K562 (cell line): ENCODE results near the gene TK1. TPM values are rescaled to one million over a fixed set of nuclear protein-coding genes. Genes with fewer than 3 reads are reported as not detected.

Experiments
- FOXA3 ChIP-seq, 2 experiments: fragments of 450-650 bp in 1 of 2; sonication (generic) in 1 of 2; formaldehyde crosslinking; IDR thresholded peaks in 1 of 2; conservative IDR thresholded peaks in 1 of 2; 2 replicates each; pipeline versions ENCODE4 v1.4.0 to v1.8.0; 2020 to 2022; ENCODE audit warnings: mild to moderate bottlenecking in 2 of 2, missing genetic modification reagents in 1 of 2
- MCM3 ChIP-seq: fragments of 450-650 bp; IDR thresholded peaks from 2 replicates; pipeline ENCODE4 v1.6.1; 2016
- MEF2A ChIP-seq: IDR thresholded peaks from 2 replicates; pipeline ENCODE4 v1.6.1; 2011; ENCODE audit warnings: low read depth, mild to moderate bottlenecking, low read length, moderate library complexity; ENCODE audit not compliant: control insufficient read depth
- MYNN ChIP-seq, 2 experiments: sonication (generic); formaldehyde crosslinking in 1 of 2; IDR thresholded peaks; 2 replicates each; pipeline versions ENCODE4 v1.5.0 to v1.6.1; 2016 to 2020; ENCODE audit warnings: antibody characterized with exemption in 1 of 2, missing genetic modification reagents in 1 of 2
- RERE ChIP-seq: sonication (generic); formaldehyde crosslinking; IDR thresholded peaks from 2 replicates; pipeline ENCODE4 v1.8.0; 2023; ENCODE audit warnings: missing genetic modification reagents, mild to moderate bottlenecking, borderline replicate concordance
- SPI1 ChIP-seq: IDR thresholded peaks from 2 replicates; pipeline ENCODE4 v1.6.1; 2011; ENCODE audit warnings: low read depth, low read length, control low read depth, borderline replicate concordance
- ZBTB17 ChIP-seq: fragments of 450-650 bp; formaldehyde crosslinking; IDR thresholded peaks from 2 replicates; pipeline ENCODE4 v1.4.0; 2020; ENCODE audit warnings: mild to moderate bottlenecking
- ZBTB9 ChIP-seq: fragments of 450-650 bp; formaldehyde crosslinking; IDR thresholded peaks from 2 replicates; pipeline ENCODE4 v1.4.0; 2020; ENCODE audit warnings: mild to moderate bottlenecking, moderate library complexity
- ZNF384 ChIP-seq: IDR thresholded peaks from 2 replicates; pipeline ENCODE4 v1.6.1; 2012; ENCODE audit warnings: low read depth, low read length, improper control_type of control experiment
- polyA plus RNA-seq, 8 experiments: library from polyadenylated mRNA; depleted of rRNA in 4 of 8; stranded (reverse) in 5 of 8; unstranded in 3 of 8; fragments of >200 nt; fragmentation: Nextera tagmentation in 2 of 8; fragmentation: Illumina TruSeq in 1 of 8; extraction: Ambion mirVana in 2 of 8; extraction: Trizol in 1 of 8; gene quantifications; 2 replicates each; pipeline versions ENCODE4 v1.2.1 to v1.2.3, GENCODE V29; 2011 to 2014; ENCODE audit warnings: inconsistent platforms in 1 of 8, missing spikeins in 1 of 8
- total RNA-seq, 7 experiments: library from RNA; depleted of rRNA in 6 of 7; stranded (reverse); fragments of >200 nt in 6 of 7; fragmentation: Illumina TruSeq in 2 of 7; extraction: Trizol in 2 of 7; gene quantifications; 2 replicates each; pipeline versions ENCODE4 v1.2.1 to v1.2.3, GENCODE V29; 2011 to 2021; ENCODE audit warnings: low replicate concordance in 1 of 7
- TF ChIP-seq, protein P1 (sequence below), 2 experiments: fragments of 450-650 bp in 1 of 2; IDR thresholded peaks; 2 replicates each; pipeline ENCODE4 v1.6.1; 2011 to 2017; ENCODE audit warnings: low read depth in 2 of 2, antibody characterized with exemption in 1 of 2, borderline replicate concordance in 1 of 2, low read length in 1 of 2, mild to moderate bottlenecking in 1 of 2, mixed read lengths in 1 of 2; ENCODE audit not compliant: control insufficient read depth in 1 of 2
- TF ChIP-seq, protein P2 (sequence below), 2 experiments: IDR thresholded peaks in 1 of 2; conservative IDR thresholded peaks in 1 of 2; 2 replicates each; pipeline ENCODE4 v1.6.1; 2016; ENCODE audit warnings: low read depth in 2 of 2, mild to moderate bottlenecking in 1 of 2, missing compliant biosample characterization in 1 of 2, missing genetic modification characterization in 1 of 2, moderate library complexity in 1 of 2
- TF ChIP-seq, protein P3 (sequence below): sonication (generic); formaldehyde crosslinking; IDR thresholded peaks from 2 replicates; pipeline ENCODE4 v1.8.1; 2022; ENCODE audit warnings: missing genetic modification reagents

Gene TK1
- total and polyA plus RNA-seq, 9 of the 15 experiments (the other 6 are each of a cell fraction or from before 2014, with no cell fraction given): 8.4 to 280 (median 103) TPM

GRCh38 chr17:78174346-78174869, 12.4 kb downstream of the TK1 start (continued):
- no peak for TF ChIP-seq RERE (CRISPR knock-in tag)
- TF ChIP-seq MCM3: no peak
- no peak; the same call in 1 of the 2 replicates for TF ChIP-seq MYNN (IDR thresholded peaks at IDR 0.05)
- no peak for TF ChIP-seq MYNN (CRISPR knock-in tag; IDR thresholded peaks at IDR 0.05)
- no peak for TF ChIP-seq ZBTB17 (CRISPR knock-in tag)
- TF ChIP-seq, protein P1, sequence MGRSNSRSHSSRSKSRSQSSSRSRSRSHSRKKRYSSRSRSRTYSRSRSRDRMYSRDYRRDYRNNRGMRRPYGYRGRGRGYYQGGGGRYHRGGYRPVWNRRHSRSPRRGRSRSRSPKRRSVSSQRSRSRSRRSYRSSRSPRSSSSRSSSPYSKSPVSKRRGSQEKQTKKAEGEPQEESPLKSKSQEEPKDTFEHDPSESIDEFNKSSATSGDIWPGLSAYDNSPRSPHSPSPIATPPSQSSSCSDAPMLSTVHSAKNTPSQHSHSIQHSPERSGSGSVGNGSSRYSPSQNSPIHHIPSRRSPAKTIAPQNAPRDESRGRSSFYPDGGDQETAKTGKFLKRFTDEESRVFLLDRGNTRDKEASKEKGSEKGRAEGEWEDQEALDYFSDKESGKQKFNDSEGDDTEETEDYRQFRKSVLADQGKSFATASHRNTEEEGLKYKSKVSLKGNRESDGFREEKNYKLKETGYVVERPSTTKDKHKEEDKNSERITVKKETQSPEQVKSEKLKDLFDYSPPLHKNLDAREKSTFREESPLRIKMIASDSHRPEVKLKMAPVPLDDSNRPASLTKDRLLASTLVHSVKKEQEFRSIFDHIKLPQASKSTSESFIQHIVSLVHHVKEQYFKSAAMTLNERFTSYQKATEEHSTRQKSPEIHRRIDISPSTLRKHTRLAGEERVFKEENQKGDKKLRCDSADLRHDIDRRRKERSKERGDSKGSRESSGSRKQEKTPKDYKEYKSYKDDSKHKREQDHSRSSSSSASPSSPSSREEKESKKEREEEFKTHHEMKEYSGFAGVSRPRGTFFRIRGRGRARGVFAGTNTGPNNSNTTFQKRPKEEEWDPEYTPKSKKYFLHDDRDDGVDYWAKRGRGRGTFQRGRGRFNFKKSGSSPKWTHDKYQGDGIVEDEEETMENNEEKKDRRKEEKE (IDR thresholded peaks at IDR 0.05; ENCODE audit: borderline replicate concordance in 1 of 2, control insufficient read depth in 1 of 2, low read depth in 2 of 2, low read length in 1 of 2): no peak
- no peak for TF ChIP-seq MEF2A
- no peak for TF ChIP-seq FOXA3 (CRISPR knock-in tag; conservative IDR thresholded peaks at IDR 0.05 in 1 of 2, IDR thresholded peaks at IDR 0.05 in 1 of 2)
- TF ChIP-seq ZNF384: no peak
- no peak for TF ChIP-seq ZBTB9 (CRISPR knock-in tag)
- TF ChIP-seq, protein P2, sequence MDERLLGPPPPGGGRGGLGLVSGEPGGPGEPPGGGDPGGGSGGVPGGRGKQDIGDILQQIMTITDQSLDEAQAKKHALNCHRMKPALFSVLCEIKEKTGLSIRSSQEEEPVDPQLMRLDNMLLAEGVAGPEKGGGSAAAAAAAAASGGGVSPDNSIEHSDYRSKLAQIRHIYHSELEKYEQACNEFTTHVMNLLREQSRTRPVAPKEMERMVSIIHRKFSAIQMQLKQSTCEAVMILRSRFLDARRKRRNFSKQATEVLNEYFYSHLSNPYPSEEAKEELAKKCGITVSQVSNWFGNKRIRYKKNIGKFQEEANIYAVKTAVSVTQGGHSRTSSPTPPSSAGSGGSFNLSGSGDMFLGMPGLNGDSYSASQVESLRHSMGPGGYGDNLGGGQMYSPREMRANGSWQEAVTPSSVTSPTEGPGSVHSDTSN (CRISPR knock-in tag; IDR thresholded peaks at IDR 0.05; ENCODE audit: low read depth): no peak
- TF ChIP-seq, protein P2 (tag; conservative IDR thresholded peaks at IDR 0.05; ENCODE audit: low read depth): no peak
- TF ChIP-seq, protein P3, sequence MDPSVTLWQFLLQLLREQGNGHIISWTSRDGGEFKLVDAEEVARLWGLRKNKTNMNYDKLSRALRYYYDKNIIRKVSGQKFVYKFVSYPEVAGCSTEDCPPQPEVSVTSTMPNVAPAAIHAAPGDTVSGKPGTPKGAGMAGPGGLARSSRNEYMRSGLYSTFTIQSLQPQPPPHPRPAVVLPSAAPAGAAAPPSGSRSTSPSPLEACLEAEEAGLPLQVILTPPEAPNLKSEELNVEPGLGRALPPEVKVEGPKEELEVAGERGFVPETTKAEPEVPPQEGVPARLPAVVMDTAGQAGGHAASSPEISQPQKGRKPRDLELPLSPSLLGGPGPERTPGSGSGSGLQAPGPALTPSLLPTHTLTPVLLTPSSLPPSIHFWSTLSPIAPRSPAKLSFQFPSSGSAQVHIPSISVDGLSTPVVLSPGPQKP (CRISPR knock-in tag): no peak
- TF ChIP-seq SPI1: no peak
